Activated naive CD8-positive, alpha-beta T cell treated with anti-CD3 and anti-CD28 coated beads for 36 hours (primary cell): Measurements from ENCODE around the gene HIGD1C. TPM values are rescaled to one million over a fixed set of nuclear protein-coding genes. Genes with fewer than 3 reads are reported as not detected.
A peak's percentile ranks its signal among the peaks of the same experiment; 100 is the strongest.
"Not testable (repeated sequence)": the region's sequence is repeated elsewhere in the genome, so short reads cannot be mapped to it uniquely, and the experiment has no call there.

Experiments used
- DNase-seq: peaks from one replicate; pipeline ENCODE4 v3.0.0; 2021
- H3K27ac Mint-ChIP-seq: one replicate; pipeline ENCODE4 v1.8.0; 2022; ENCODE audit warnings: mild to moderate bottlenecking, moderate library complexity, mixed read lengths
- H3K27me3 Mint-ChIP-seq: one replicate; pipeline ENCODE4 v1.8.0; 2022; ENCODE audit warnings: mild to moderate bottlenecking, mixed read lengths
- H3K36me3 Mint-ChIP-seq: one replicate; pipeline ENCODE4 v1.8.0; 2021; ENCODE audit warnings: mild to moderate bottlenecking, mixed read lengths
- H3K4me1 Mint-ChIP-seq: one replicate; pipeline ENCODE4 v1.8.0; 2021; ENCODE audit warnings: mixed read lengths
- H3K4me3 Mint-ChIP-seq: one replicate; pipeline ENCODE4 v1.8.0; 2022; ENCODE audit warnings: mild to moderate bottlenecking, moderate library complexity, mixed read lengths
- H3K9me3 Mint-ChIP-seq: one replicate; pipeline ENCODE4 v1.8.0; 2022; ENCODE audit warnings: mixed read lengths
- total RNA-seq, 2 experiments: library from RNA; stranded (reverse); gene quantifications; one replicate each; pipeline ENCODE4 v1.2.3, GENCODE V29; 2021

Gene HIGD1C
- total RNA-seq, 2 experiments from 2014 or later, result not detected

GRCh38 chr12:50951112-50951511 lies 1.2 kb upstream of the HIGD1C start:
- no peak for DNase-seq
- Mint-ChIP-seq H3K4me3 (no peak overlapping the region), H3K9me3 (no peaks in the 10 kb centered on the region), H3K27me3 (no peaks in the 10 kb centered on the region), H3K4me1 (no peaks in the 10 kb centered on the region), H3K36me3 (no peaks in the 10 kb centered on the region), H3K27ac (no peak overlapping the region)

GRCh38 chr12:50953047-50953446 lies 703 bp downstream of the HIGD1C start:
- DNase-seq, result no peak
- no peak overlapping the region for H3K4me3 Mint-ChIP-seq
- H3K4me1 Mint-ChIP-seq, result no peaks in the 10 kb centered on the region
- H3K9me3 Mint-ChIP-seq, result no peaks in the 10 kb centered on the region
- no peaks in the 10 kb centered on the region for H3K27me3 Mint-ChIP-seq
- no peaks in the 10 kb centered on the region for H3K36me3 Mint-ChIP-seq
- no peak overlapping the region for H3K27ac Mint-ChIP-seq

- not testable (repeated sequence) for H3K27me3 Mint-ChIP-seq, H3K9me3 Mint-ChIP-seq, H3K36me3 Mint-ChIP-seq, H3K27ac Mint-ChIP-seq, H3K4me1 Mint-ChIP-seq, H3K4me3 Mint-ChIP-seq, DNase-seq
These were observed 2.4 kb downstream of the HIGD1C start for GRCh38 chr12:50954789-50955188.

GRCh38 chr12:50955288-50955687 lies 2.9 kb downstream of the HIGD1C start:
- Mint-ChIP-seq H3K4me3 (no peak overlapping the region), H3K27me3 (no peaks in the 10 kb centered on the region), H3K27ac (no peak overlapping the region), H3K36me3 (no peaks in the 10 kb centered on the region), H3K9me3 (no peaks in the 10 kb centered on the region), H3K4me1 (peaks cover 5% of the 10 kb centered on the region)
- no peak for DNase-seq

- Mint-ChIP-seq H3K36me3 (no peaks in the 10 kb centered on the region), H3K9me3 (no peaks in the 10 kb centered on the region), H3K4me3 (no peak overlapping the region), H3K27ac (no peak overlapping the region), H3K4me1 (peaks cover 5% of the 10 kb centered on the region), H3K27me3 (no peaks in the 10 kb centered on the region)
- DNase-seq, result no peak
These were observed 3.4 kb downstream of the HIGD1C start for GRCh38 chr12:50955697-50956096.

GRCh38 chr12:50960130-50960529 lies 7.8 kb downstream of the HIGD1C start:
- Mint-ChIP-seq H3K27me3 (no peaks in the 10 kb centered on the region), H3K9me3 (no peaks in the 10 kb centered on the region), H3K36me3 (no peaks in the 10 kb centered on the region), H3K4me3 (no peak overlapping the region), H3K4me1 (peaks cover 5% of the 10 kb centered on the region), H3K27ac (no peak overlapping the region)
- no peak for DNase-seq

- no peak overlapping the region for H3K27ac Mint-ChIP-seq
- H3K27me3 Mint-ChIP-seq, result no peaks in the 10 kb centered on the region
- DNase-seq, result no peak
- H3K4me3 Mint-ChIP-seq, result no peak overlapping the region
- peaks cover 5% of the 10 kb centered on the region for H3K4me1 Mint-ChIP-seq
- no peaks in the 10 kb centered on the region for H3K36me3 Mint-ChIP-seq
- H3K9me3 Mint-ChIP-seq, result no peaks in the 10 kb centered on the region
These were observed 9.4 kb downstream of the HIGD1C start for GRCh38 chr12:50961708-50962107.

GRCh38 chr12:50964432-50964831 lies 12.1 kb downstream of the HIGD1C start:
- no peaks in the 10 kb centered on the region for H3K9me3 Mint-ChIP-seq
- H3K36me3 Mint-ChIP-seq, result peaks cover 7% of the 10 kb centered on the region
- no peak overlapping the region for H3K4me3 Mint-ChIP-seq
- H3K27me3 Mint-ChIP-seq, result no peaks in the 10 kb centered on the region
- no peak for DNase-seq
- no peak overlapping the region for H3K27ac Mint-ChIP-seq
- H3K4me1 Mint-ChIP-seq, result peaks cover 5% of the 10 kb centered on the region

GRCh38 chr12:50971946-50972345 lies 19.6 kb downstream of the HIGD1C start:
- Mint-ChIP-seq H3K4me1 (no peaks in the 10 kb centered on the region), H3K9me3 (no peaks in the 10 kb centered on the region), H3K4me3 (no peak overlapping the region), H3K27me3 (no peaks in the 10 kb centered on the region), H3K27ac (no peak overlapping the region), H3K36me3 (peaks cover 45% of the 10 kb centered on the region)
- no peak for DNase-seq

GRCh38 chr12:50979369-50980052 lies 27.2 kb downstream of the HIGD1C start:
- Mint-ChIP-seq H3K36me3 (peaks cover 36% of the 10 kb centered on the region), H3K27me3 (no peaks in the 10 kb centered on the region), H3K4me3 (no peak overlapping the region), H3K27ac (peak overlapping the region; percentile 65), H3K9me3 (peaks cover 2% of the 10 kb centered on the region), H3K4me1 (peaks cover 18% of the 10 kb centered on the region)
- peak; percentile 8 for DNase-seq

- no peak for DNase-seq
- no peak overlapping the region for H3K4me3 Mint-ChIP-seq
- H3K36me3 Mint-ChIP-seq, result peaks cover 32% of the 10 kb centered on the region
- H3K9me3 Mint-ChIP-seq, result peaks cover 2% of the 10 kb centered on the region
- H3K27ac Mint-ChIP-seq, result no peak overlapping the region
- no peaks in the 10 kb centered on the region for H3K27me3 Mint-ChIP-seq
- H3K4me1 Mint-ChIP-seq, result peaks cover 29% of the 10 kb centered on the region
These were observed 28.2 kb downstream of the HIGD1C start for GRCh38 chr12:50980545-50980944.

GRCh38 chr12:50981319-50982239 lies 29.2 kb downstream of the HIGD1C start:
- Mint-ChIP-seq H3K36me3 (peaks cover 28% of the 10 kb centered on the region), H3K9me3 (peaks cover 2% of the 10 kb centered on the region), H3K27ac (no peak overlapping the region), H3K27me3 (no peaks in the 10 kb centered on the region), H3K4me3 (no peak overlapping the region), H3K4me1 (peaks cover 37% of the 10 kb centered on the region)
- DNase-seq, result no peak

GRCh38 chr12:50984586-50985298 lies 32.4 kb downstream of the HIGD1C start:
- Mint-ChIP-seq H3K4me1 (peaks cover 38% of the 10 kb centered on the region), H3K9me3 (no peaks in the 10 kb centered on the region), H3K27me3 (no peaks in the 10 kb centered on the region), H3K4me3 (no peak overlapping the region), H3K36me3 (peaks cover 17% of the 10 kb centered on the region), H3K27ac (peak overlapping the region; percentile 77)
- DNase-seq, result no peak

- peaks cover 17% of the 10 kb centered on the region for H3K36me3 Mint-ChIP-seq
- H3K4me3 Mint-ChIP-seq, result no peak overlapping the region
- H3K27ac Mint-ChIP-seq, result peak overlapping the region; percentile 77
- DNase-seq, result peak; percentile 11
- no peaks in the 10 kb centered on the region for H3K27me3 Mint-ChIP-seq
- H3K9me3 Mint-ChIP-seq, result no peaks in the 10 kb centered on the region
- H3K4me1 Mint-ChIP-seq, result peaks cover 35% of the 10 kb centered on the region
These were observed 33.0 kb downstream of the HIGD1C start for GRCh38 chr12:50985322-50985721.
